Measurements from ENCODE around the gene PRDM12.

GRCh38 chr9:130681769-130682420 is 17.5 kb downstream of the PRDM12 start:
- TF ChIP-seq CTCF (conservative IDR thresholded peaks at IDR 0.05), result no peak
- 0 out of 2 replicates have a peak, but pooled peaks have one; percentile 26 for TF ChIP-seq ZFX (IDR thresholded peaks at IDR 0.05)
